Brain pericyte (primary cell): ENCODE data around the gene ZNF497.
"Not testable (repeated sequence)": the region's sequence is repeated elsewhere in the genome, so short reads cannot be mapped to it uniquely, and the experiment has no call there.

ENCODE experiments used
- DNase-seq: peaks from one replicate; pipeline ENCODE4 v3.0.0-alpha.2; 2012; ENCODE audit warnings: low read depth, low spot score

The ZNF497 gene

GRCh38 chr19:58348080-58348479 lies 14.5 kb downstream of the ZNF497 start:
- not testable (repeated sequence) for DNase-seq

- no peak for DNase-seq
These were observed 15.3 kb downstream of the ZNF497 start for GRCh38 chr19:58346961-58347929.

GRCh38 chr19:58345558-58345957 lies 17.0 kb downstream of the ZNF497 start:
- no peak for DNase-seq

GRCh38 chr19:58338825-58339558 lies 23.6 kb downstream of the ZNF497 start:
- no peak for DNase-seq

GRCh38 chr19:58338336-58338735 lies 24.2 kb downstream of the ZNF497 start:
- no peak for DNase-seq

GRCh38 chr19:58336820-58337219 lies 25.7 kb downstream of the ZNF497 start:
- DNase-seq: no peak

GRCh38 chr19:58336216-58336615 lies 26.3 kb downstream of the ZNF497 start:
- DNase-seq: no peak

- no peak for DNase-seq
These were observed 26.9 kb downstream of the ZNF497 start for GRCh38 chr19:58335630-58336029.

GRCh38 chr19:58334691-58335249 lies 27.8 kb downstream of the ZNF497 start:
- no peak for DNase-seq

- DNase-seq: no peak
These were observed 29.9 kb downstream of the ZNF497 start for GRCh38 chr19:58332697-58333096.

GRCh38 chr19:58330458-58330857 lies 32.1 kb downstream of the ZNF497 start:
- no peak for DNase-seq

GRCh38 chr19:58328999-58329398 lies 33.6 kb downstream of the ZNF497 start:
- no peak for DNase-seq

- DNase-seq: peak; percentile 86
These were observed 35.4 kb downstream of the ZNF497 start, which contains the start of gene ZSCAN22 for GRCh38 chr19:58326914-58327726. ZSCAN22 (plus strand) TSS chr19:58326994; CDS start chr19:58334803, 7,809 bp downstream.

- no peak for DNase-seq
These were observed 36.0 kb downstream of the ZNF497 start for GRCh38 chr19:58326501-58326913.

GRCh38 chr19:58325311-58326022 lies 37.1 kb downstream of the ZNF497 start:
- DNase-seq: no peak

GRCh38 chr19:58319241-58319640 lies 43.3 kb downstream of the ZNF497 start:
- DNase-seq: no peak

- DNase-seq: no peak
These were observed 44.3 kb downstream of the ZNF497 start for GRCh38 chr19:58318297-58318696.

- DNase-seq: no peak
These were observed 45.0 kb downstream of the ZNF497 start for GRCh38 chr19:58317476-58318072.

GRCh38 chr19:58315580-58315979 lies 47.0 kb downstream of the ZNF497 start:
- DNase-seq: no peak

- no peak for DNase-seq
These were observed 51.1 kb downstream of the ZNF497 start for GRCh38 chr19:58311345-58311865.
